Sigmoid colon (tissue), 4 donors: ENCODE measurements around the gene PHF14.

Source experiments
- CTCF ChIP-seq, 4 experiments: fragments of 450-650 bp in 3 of 4; fragments of 200-600 bp in 1 of 4; IDR thresholded peaks; one replicate each; pipeline ENCODE4 v1.5.1; 2016 to 2019; ENCODE audit warnings: antibody characterized with exemption in 4 of 4, mild to moderate bottlenecking in 3 of 4, moderate library complexity in 2 of 4
- EP300 ChIP-seq, 4 donors: sonication (generic); formaldehyde crosslinking; IDR thresholded peaks; one replicate each; pipeline ENCODE4 v1.6.1; 2017; ENCODE audit warnings: antibody characterized with exemption in 4 of 4
- POLR2A ChIP-seq, 2 donors: fragments of 450-650 bp; IDR thresholded peaks; one replicate each; pipeline ENCODE4 v1.6.1; 2016; ENCODE audit warnings: antibody characterized with exemption in 2 of 2, mild to moderate bottlenecking in 2 of 2, moderate library complexity in 2 of 2

- no peak for TF ChIP-seq CTCF (IDR thresholded peaks at IDR 0.05)
- no peak for TF ChIP-seq EP300 (IDR thresholded peaks at IDR 0.05)
- TF ChIP-seq POLR2A (IDR thresholded peaks at IDR 0.05) = no peak
These were observed 217.4 kb downstream of the PHF14 start for GRCh38 chr7:11191081-11191480.
